ENCODE measurements around the gene ARPC1A.
"Not testable (repeated sequence)": the region's sequence is repeated elsewhere in the genome, so short reads cannot be mapped to it uniquely, and the experiment has no call there.

The ARPC1A gene

GRCh38 chr7:99301496-99301895 lies 24.2 kb upstream of the ARPC1A start:
- Histone ChIP-seq H3K27ac (ENCODE audit: low read length) (no peak overlapping the region), H3K27me3 (ENCODE audit: control insufficient read depth, insufficient read depth, low read length) (no peaks in the 10 kb centered on the region), H3K4me3 (ENCODE audit: low read length) (no peak overlapping the region), H3K9me3 (ENCODE audit: control insufficient read depth, low read depth, low read length) (no peaks in the 10 kb centered on the region), H3K9ac (ENCODE audit: low read length) (no peak overlapping the region), H3K36me3 (ENCODE audit: control insufficient read depth, low read depth, low read length) (no peaks in the 10 kb centered on the region), H3K4me1 (ENCODE audit: control insufficient read depth, low read depth, low read length) (no peaks in the 10 kb centered on the region)

GRCh38 chr7:99305473-99306260 lies 20.0 kb upstream of the ARPC1A start:
- Histone ChIP-seq H3K36me3 (ENCODE audit: control insufficient read depth, low read depth, low read length) (no peaks in the 10 kb centered on the region), H3K27ac (ENCODE audit: low read length) (no peak overlapping the region), H3K4me1 (ENCODE audit: control insufficient read depth, low read depth, low read length) (no peaks in the 10 kb centered on the region), H3K4me3 (ENCODE audit: low read length) (no peak overlapping the region), H3K9ac (ENCODE audit: low read length) (no peak overlapping the region), H3K9me3 (ENCODE audit: control insufficient read depth, low read depth, low read length) (no peaks in the 10 kb centered on the region), H3K27me3 (ENCODE audit: control insufficient read depth, insufficient read depth, low read length) (no peaks in the 10 kb centered on the region)

- Histone ChIP-seq H3K4me1 (ENCODE audit: control insufficient read depth, low read depth, low read length) (no peaks in the 10 kb centered on the region), H3K36me3 (ENCODE audit: control insufficient read depth, low read depth, low read length) (no peaks in the 10 kb centered on the region), H3K9ac (ENCODE audit: low read length) (no peak overlapping the region), H3K27me3 (ENCODE audit: control insufficient read depth, insufficient read depth, low read length) (no peaks in the 10 kb centered on the region), H3K4me3 (ENCODE audit: low read length) (no peak overlapping the region), H3K9me3 (ENCODE audit: control insufficient read depth, low read depth, low read length) (no peaks in the 10 kb centered on the region), H3K27ac (ENCODE audit: low read length) (no peak overlapping the region)
These were observed 17.1 kb upstream of the ARPC1A start for GRCh38 chr7:99308461-99309074.

- H3K4me3 ChIP-seq (ENCODE audit: low read length): no peak overlapping the region
- no peak overlapping the region for H3K27ac ChIP-seq (ENCODE audit: low read length)
- no peaks in the 10 kb centered on the region for H3K9me3 ChIP-seq (ENCODE audit: control insufficient read depth, low read depth, low read length)
- no peaks in the 10 kb centered on the region for H3K4me1 ChIP-seq (ENCODE audit: control insufficient read depth, low read depth, low read length)
- no peaks in the 10 kb centered on the region for H3K36me3 ChIP-seq (ENCODE audit: control insufficient read depth, low read depth, low read length)
- H3K9ac ChIP-seq (ENCODE audit: low read length): no peak overlapping the region
- no peaks in the 10 kb centered on the region for H3K27me3 ChIP-seq (ENCODE audit: control insufficient read depth, insufficient read depth, low read length)
These were observed 16.6 kb upstream of the ARPC1A start for GRCh38 chr7:99309111-99309510.

- no peak overlapping the region for H3K27ac ChIP-seq (ENCODE audit: low read length)
- no peaks in the 10 kb centered on the region for H3K9me3 ChIP-seq (ENCODE audit: control insufficient read depth, low read depth, low read length)
- no peak overlapping the region for H3K4me3 ChIP-seq (ENCODE audit: low read length)
- H3K27me3 ChIP-seq (ENCODE audit: control insufficient read depth, insufficient read depth, low read length): no peaks in the 10 kb centered on the region
- H3K4me1 ChIP-seq (ENCODE audit: control insufficient read depth, low read depth, low read length): no peaks in the 10 kb centered on the region
- H3K36me3 ChIP-seq (ENCODE audit: control insufficient read depth, low read depth, low read length): no peaks in the 10 kb centered on the region
- no peak overlapping the region for H3K9ac ChIP-seq (ENCODE audit: low read length)
These were observed 15.7 kb upstream of the ARPC1A start for GRCh38 chr7:99310004-99310403.

- Histone ChIP-seq H3K27me3 (ENCODE audit: control insufficient read depth, insufficient read depth, low read length) (no peaks in the 10 kb centered on the region), H3K27ac (ENCODE audit: low read length) (no peak overlapping the region), H3K36me3 (ENCODE audit: control insufficient read depth, low read depth, low read length) (no peaks in the 10 kb centered on the region), H3K4me3 (ENCODE audit: low read length) (no peak overlapping the region), H3K9ac (ENCODE audit: low read length) (no peak overlapping the region), H3K9me3 (ENCODE audit: control insufficient read depth, low read depth, low read length) (no peaks in the 10 kb centered on the region), H3K4me1 (ENCODE audit: control insufficient read depth, low read depth, low read length) (no peaks in the 10 kb centered on the region)
These were observed 14.0 kb upstream of the ARPC1A start for GRCh38 chr7:99311702-99312101.

GRCh38 chr7:99312316-99313203 lies 13.1 kb upstream of the ARPC1A start:
- Histone ChIP-seq H3K27ac (ENCODE audit: low read length) (no peak overlapping the region), H3K9me3 (ENCODE audit: control insufficient read depth, low read depth, low read length) (no peaks in the 10 kb centered on the region), H3K36me3 (ENCODE audit: control insufficient read depth, low read depth, low read length) (no peaks in the 10 kb centered on the region), H3K27me3 (ENCODE audit: control insufficient read depth, insufficient read depth, low read length) (no peaks in the 10 kb centered on the region), H3K4me3 (ENCODE audit: low read length) (no peak overlapping the region), H3K9ac (ENCODE audit: low read length) (no peak overlapping the region), H3K4me1 (ENCODE audit: control insufficient read depth, low read depth, low read length) (no peaks in the 10 kb centered on the region)

GRCh38 chr7:99313204-99313573 lies 12.5 kb upstream of the ARPC1A start:
- Histone ChIP-seq H3K36me3 (ENCODE audit: control insufficient read depth, low read depth, low read length) (no peaks in the 10 kb centered on the region), H3K9ac (ENCODE audit: low read length) (no peak overlapping the region), H3K4me1 (ENCODE audit: control insufficient read depth, low read depth, low read length) (no peaks in the 10 kb centered on the region), H3K27ac (ENCODE audit: low read length) (no peak overlapping the region), H3K4me3 (ENCODE audit: low read length) (no peak overlapping the region), H3K9me3 (ENCODE audit: control insufficient read depth, low read depth, low read length) (no peaks in the 10 kb centered on the region), H3K27me3 (ENCODE audit: control insufficient read depth, insufficient read depth, low read length) (no peaks in the 10 kb centered on the region)

- H3K9me3 ChIP-seq (ENCODE audit: control insufficient read depth, low read depth, low read length): no peaks in the 10 kb centered on the region
- no peak overlapping the region for H3K27ac ChIP-seq (ENCODE audit: low read length)
- no peaks in the 10 kb centered on the region for H3K4me1 ChIP-seq (ENCODE audit: control insufficient read depth, low read depth, low read length)
- no peaks in the 10 kb centered on the region for H3K27me3 ChIP-seq (ENCODE audit: control insufficient read depth, insufficient read depth, low read length)
- H3K36me3 ChIP-seq (ENCODE audit: control insufficient read depth, low read depth, low read length): no peaks in the 10 kb centered on the region
- no peak overlapping the region for H3K4me3 ChIP-seq (ENCODE audit: low read length)
- no peak overlapping the region for H3K9ac ChIP-seq (ENCODE audit: low read length)
These were observed 11.2 kb upstream of the ARPC1A start for GRCh38 chr7:99314504-99314903.

- Histone ChIP-seq H3K27ac (ENCODE audit: low read length) (no peak overlapping the region), H3K4me1 (ENCODE audit: control insufficient read depth, low read depth, low read length) (peaks cover 5% of the 10 kb centered on the region), H3K36me3 (ENCODE audit: control insufficient read depth, low read depth, low read length) (no peaks in the 10 kb centered on the region), H3K4me3 (ENCODE audit: low read length) (no peak overlapping the region), H3K27me3 (ENCODE audit: control insufficient read depth, insufficient read depth, low read length) (no peaks in the 10 kb centered on the region), H3K9me3 (ENCODE audit: control insufficient read depth, low read depth, low read length) (no peaks in the 10 kb centered on the region), H3K9ac (ENCODE audit: low read length) (no peak overlapping the region)
These were observed 5.3 kb upstream of the ARPC1A start for GRCh38 chr7:99320371-99320770.

GRCh38 chr7:99322659-99323058 lies 3.0 kb upstream of the ARPC1A start:
- not testable (repeated sequence) for H3K4me1 ChIP-seq (ENCODE audit: control insufficient read depth, low read depth, low read length); H3K4me3 ChIP-seq (ENCODE audit: low read length); H3K9me3 ChIP-seq (ENCODE audit: control insufficient read depth, low read depth, low read length); H3K27ac ChIP-seq (ENCODE audit: low read length); H3K27me3 ChIP-seq (ENCODE audit: control insufficient read depth, insufficient read depth, low read length); H3K36me3 ChIP-seq (ENCODE audit: control insufficient read depth, low read depth, low read length); H3K9ac ChIP-seq (ENCODE audit: low read length)

All from iPS-18a (cell line).